GM12878 (cell line): Measurements from ENCODE around the gene MEAF6. TPM values are rescaled to one million over a fixed set of nuclear protein-coding genes. Genes with fewer than 3 reads are reported as not detected.

Experiments
- ASH2L ChIP-seq: fragments of 300-600, 200-600 bp; sonication (generic); IDR thresholded peaks from 2 replicates; pipeline ENCODE4 v1.6.1; 2017; ENCODE audit warnings: low read depth, mild to moderate bottlenecking, borderline replicate concordance
- BHLHE40 ChIP-seq, 2 experiments: fragments of 450-650 bp in 1 of 2; IDR thresholded peaks; 2 replicates each; pipeline ENCODE4 v1.6.1; 2011 to 2017; ENCODE audit warnings: low read depth in 2 of 2, borderline replicate concordance in 1 of 2, improper control_type of control experiment in 1 of 2, low read length in 1 of 2, mild to moderate bottlenecking in 1 of 2
- CBFB ChIP-seq: IDR thresholded peaks from 2 replicates; pipeline ENCODE4 v1.6.1; 2016; ENCODE audit warnings: antibody characterized with exemption, low read depth
- CBX5 ChIP-seq: sonication (generic); IDR thresholded peaks from 2 replicates; pipeline ENCODE4 v1.6.1; 2016; ENCODE audit warnings: low read depth, moderate library complexity, mild to moderate bottlenecking, inconsistent platforms
- CHD2 ChIP-seq: IDR thresholded peaks from 2 replicates; pipeline ENCODE4 v1.6.1; 2011; ENCODE audit warnings: low read depth, low read length, improper control_type of control experiment, borderline replicate concordance
- FOXK2 ChIP-seq: fragments of 450-650 bp; IDR thresholded peaks from 2 replicates; pipeline ENCODE4 v1.6.1; 2017; ENCODE audit warnings: mild to moderate bottlenecking, moderate library complexity
- FOXM1 ChIP-seq: IDR thresholded peaks from 2 replicates; pipeline ENCODE4 v1.6.1; 2012; ENCODE audit warnings: low read depth, mild to moderate bottlenecking, inconsistent platforms, low read length, moderate library complexity
- GATAD2B ChIP-seq: fragments of 450-650 bp; conservative IDR thresholded peaks from 2 replicates; pipeline ENCODE4 v1.6.1; 2017; ENCODE audit warnings: low read depth, mild to moderate bottlenecking, moderate library complexity
- HDAC2 ChIP-seq: fragments of 200-600 bp; sonication (generic); IDR thresholded peaks from 2 replicates; pipeline ENCODE4 v1.6.1; 2017
- LARP7 ChIP-seq: fragments of 450-650 bp; IDR thresholded peaks from 2 replicates; pipeline ENCODE4 v1.6.1; 2017; ENCODE audit warnings: mild to moderate bottlenecking
- MYC ChIP-seq: IDR thresholded peaks from 2 replicates; pipeline ENCODE4 v1.6.1; 2011; ENCODE audit warnings: mild to moderate bottlenecking, low read length, moderate library complexity, inconsistent platforms; ENCODE audit not compliant: insufficient read depth, insufficient replicate concordance, insufficient read length, severe bottlenecking
- NR2C1 ChIP-seq: fragments of 450-650 bp; IDR thresholded peaks from 2 replicates; pipeline ENCODE4 v1.6.1; 2017; ENCODE audit warnings: antibody characterized with exemption, mild to moderate bottlenecking, moderate library complexity
- POU2F2 ChIP-seq: IDR thresholded peaks from 3 replicates; pipeline ENCODE4 v1.6.1; 2011; ENCODE audit warnings: low read depth, mild to moderate bottlenecking, low read length, borderline replicate concordance
- RB1 ChIP-seq: fragments of 450-650 bp; formaldehyde crosslinking; IDR thresholded peaks from 2 replicates; pipeline ENCODE4 v1.6.1; 2017; ENCODE audit warnings: mild to moderate bottlenecking, borderline replicate concordance
- SIX5 ChIP-seq: IDR thresholded peaks from 2 replicates; pipeline ENCODE4 v1.6.1; 2011; ENCODE audit warnings: mild to moderate bottlenecking, low read depth, low read length, moderate library complexity; ENCODE audit not compliant: severe bottlenecking
- SMAD5 ChIP-seq: IDR thresholded peaks from 2 replicates; pipeline ENCODE4 v1.6.1; 2016; ENCODE audit warnings: antibody characterized with exemption, low read depth
- SP1 ChIP-seq: IDR thresholded peaks from one replicate; pipeline ENCODE4 v1.6.1; 2011; ENCODE audit warnings: low read depth, low read length
- STAT3 ChIP-seq: IDR thresholded peaks from 2 replicates; pipeline ENCODE4 v1.6.1; 2011; ENCODE audit warnings: low read depth, low read length, improper control_type of control experiment
- TAF1 ChIP-seq: IDR thresholded peaks from 2 replicates; pipeline ENCODE4 v1.6.1; 2011; ENCODE audit warnings: mild to moderate bottlenecking, low read depth, low read length, borderline replicate concordance
- polyA plus RNA-seq, 11 experiments: library from polyadenylated mRNA; depleted of rRNA in 4 of 11; unstranded in 6 of 11; stranded (reverse) in 5 of 11; fragments of >200 nt; fragmentation: Nextera tagmentation in 4 of 11; fragmentation: Illumina TruSeq in 1 of 11; extraction: Ambion mirVana in 4 of 11; extraction: Trizol in 1 of 11; gene quantifications; 1 replicate in 1 of 11; 2 replicates in 10 of 11; pipeline versions ENCODE4 v1.2.1 to v1.2.3, GENCODE V29; 2011 to 2016; ENCODE audit warnings: inconsistent platforms in 2 of 11, missing spikeins in 2 of 11, low read depth in 1 of 11
- total RNA-seq, 4 experiments: library from RNA; depleted of rRNA in 3 of 4; stranded (reverse); fragments of >200 nt in 3 of 4; fragmentation: Illumina TruSeq in 1 of 4; extraction: Trizol in 1 of 4; gene quantifications; 2 replicates each; pipeline versions ENCODE4 v1.2.1 to v1.2.3, GENCODE V29; 2013 to 2021
- TF ChIP-seq, protein P1 (sequence below): fragments of 450-650 bp; IDR thresholded peaks from 2 replicates; pipeline ENCODE4 v1.6.1; 2017; ENCODE audit warnings: mild to moderate bottlenecking, moderate library complexity
- TF ChIP-seq, protein P2 (sequence below): fragments of 450-650 bp; IDR thresholded peaks from 2 replicates; pipeline ENCODE4 v1.6.1; 2017; ENCODE audit warnings: antibody characterized with exemption, mild to moderate bottlenecking, moderate library complexity
- TF ChIP-seq, protein P3 (sequence below): fragments of 450-650 bp; IDR thresholded peaks from 2 replicates; pipeline ENCODE4 v1.6.1; 2016; ENCODE audit warnings: mild to moderate bottlenecking

Gene MEAF6
- total and polyA plus RNA-seq, 10 of the 15 experiments (the other 5 are each of a cell fraction or from before 2014, with no cell fraction given), result 30.8 to 75.0 (median 58.1) TPM

DNA sequence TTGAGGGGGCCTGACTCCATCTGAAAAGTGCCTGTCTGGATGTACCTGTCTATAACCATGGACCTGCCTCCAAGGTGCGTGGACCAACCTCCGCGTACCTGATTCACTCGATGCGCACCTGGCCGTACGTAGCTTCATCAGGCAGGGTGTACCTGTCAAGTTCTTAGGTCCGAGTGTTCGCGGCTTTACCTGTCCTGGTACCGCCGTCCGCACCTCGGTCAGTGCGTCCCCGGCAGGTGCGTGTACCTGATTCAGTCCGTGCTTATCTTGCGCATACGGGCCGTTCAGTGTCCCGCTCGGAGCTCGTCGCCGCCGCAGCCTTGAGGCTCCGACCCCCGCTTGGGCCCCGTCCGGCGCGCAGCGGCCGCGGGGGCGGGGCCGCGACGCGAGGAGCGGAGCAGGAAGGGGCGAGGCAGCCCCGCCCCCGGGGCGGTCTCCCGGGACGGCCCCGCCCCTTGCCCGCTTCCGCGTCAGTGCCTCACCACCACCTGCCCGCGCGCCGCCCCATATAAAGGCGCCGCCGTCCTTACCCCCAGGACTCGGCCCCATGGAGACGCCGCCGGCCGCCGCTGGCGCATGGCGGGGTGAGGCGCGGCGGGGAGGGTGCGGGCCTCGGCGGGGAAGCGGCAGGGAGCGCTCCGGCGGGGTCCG lies 40.4 kb downstream of the MEAF6 start, which contains the start of gene ZC3H12A (continued):
- TF ChIP-seq NR2C1, result peak; percentile 41; the same call in 1 of the 2 replicates
- TF ChIP-seq RB1, result peak; percentile 74; the same call in 1 of the 2 replicates
- TF ChIP-seq, protein P1, sequence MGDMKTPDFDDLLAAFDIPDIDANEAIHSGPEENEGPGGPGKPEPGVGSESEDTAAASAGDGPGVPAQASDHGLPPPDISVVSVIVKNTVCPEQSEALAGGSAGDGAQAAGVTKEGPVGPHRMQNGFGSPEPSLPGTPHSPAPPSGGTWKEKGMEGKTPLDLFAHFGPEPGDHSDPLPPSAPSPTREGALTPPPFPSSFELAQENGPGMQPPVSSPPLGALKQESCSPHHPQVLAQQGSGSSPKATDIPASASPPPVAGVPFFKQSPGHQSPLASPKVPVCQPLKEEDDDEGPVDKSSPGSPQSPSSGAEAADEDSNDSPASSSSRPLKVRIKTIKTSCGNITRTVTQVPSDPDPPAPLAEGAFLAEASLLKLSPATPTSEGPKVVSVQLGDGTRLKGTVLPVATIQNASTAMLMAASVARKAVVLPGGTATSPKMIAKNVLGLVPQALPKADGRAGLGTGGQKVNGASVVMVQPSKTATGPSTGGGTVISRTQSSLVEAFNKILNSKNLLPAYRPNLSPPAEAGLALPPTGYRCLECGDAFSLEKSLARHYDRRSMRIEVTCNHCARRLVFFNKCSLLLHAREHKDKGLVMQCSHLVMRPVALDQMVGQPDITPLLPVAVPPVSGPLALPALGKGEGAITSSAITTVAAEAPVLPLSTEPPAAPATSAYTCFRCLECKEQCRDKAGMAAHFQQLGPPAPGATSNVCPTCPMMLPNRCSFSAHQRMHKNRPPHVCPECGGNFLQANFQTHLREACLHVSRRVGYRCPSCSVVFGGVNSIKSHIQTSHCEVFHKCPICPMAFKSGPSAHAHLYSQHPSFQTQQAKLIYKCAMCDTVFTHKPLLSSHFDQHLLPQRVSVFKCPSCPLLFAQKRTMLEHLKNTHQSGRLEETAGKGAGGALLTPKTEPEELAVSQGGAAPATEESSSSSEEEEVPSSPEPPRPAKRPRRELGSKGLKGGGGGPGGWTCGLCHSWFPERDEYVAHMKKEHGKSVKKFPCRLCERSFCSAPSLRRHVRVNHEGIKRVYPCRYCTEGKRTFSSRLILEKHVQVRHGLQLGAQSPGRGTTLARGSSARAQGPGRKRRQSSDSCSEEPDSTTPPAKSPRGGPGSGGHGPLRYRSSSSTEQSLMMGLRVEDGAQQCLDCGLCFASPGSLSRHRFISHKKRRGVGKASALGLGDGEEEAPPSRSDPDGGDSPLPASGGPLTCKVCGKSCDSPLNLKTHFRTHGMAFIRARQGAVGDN, result peak; percentile 93
- no peak for TF ChIP-seq FOXM1
- TF ChIP-seq SIX5, result no peak
- no peak for TF ChIP-seq ASH2L
- no peak for TF ChIP-seq FOXK2
- TF ChIP-seq SP1, result peak; percentile 73
- TF ChIP-seq, protein P2, sequence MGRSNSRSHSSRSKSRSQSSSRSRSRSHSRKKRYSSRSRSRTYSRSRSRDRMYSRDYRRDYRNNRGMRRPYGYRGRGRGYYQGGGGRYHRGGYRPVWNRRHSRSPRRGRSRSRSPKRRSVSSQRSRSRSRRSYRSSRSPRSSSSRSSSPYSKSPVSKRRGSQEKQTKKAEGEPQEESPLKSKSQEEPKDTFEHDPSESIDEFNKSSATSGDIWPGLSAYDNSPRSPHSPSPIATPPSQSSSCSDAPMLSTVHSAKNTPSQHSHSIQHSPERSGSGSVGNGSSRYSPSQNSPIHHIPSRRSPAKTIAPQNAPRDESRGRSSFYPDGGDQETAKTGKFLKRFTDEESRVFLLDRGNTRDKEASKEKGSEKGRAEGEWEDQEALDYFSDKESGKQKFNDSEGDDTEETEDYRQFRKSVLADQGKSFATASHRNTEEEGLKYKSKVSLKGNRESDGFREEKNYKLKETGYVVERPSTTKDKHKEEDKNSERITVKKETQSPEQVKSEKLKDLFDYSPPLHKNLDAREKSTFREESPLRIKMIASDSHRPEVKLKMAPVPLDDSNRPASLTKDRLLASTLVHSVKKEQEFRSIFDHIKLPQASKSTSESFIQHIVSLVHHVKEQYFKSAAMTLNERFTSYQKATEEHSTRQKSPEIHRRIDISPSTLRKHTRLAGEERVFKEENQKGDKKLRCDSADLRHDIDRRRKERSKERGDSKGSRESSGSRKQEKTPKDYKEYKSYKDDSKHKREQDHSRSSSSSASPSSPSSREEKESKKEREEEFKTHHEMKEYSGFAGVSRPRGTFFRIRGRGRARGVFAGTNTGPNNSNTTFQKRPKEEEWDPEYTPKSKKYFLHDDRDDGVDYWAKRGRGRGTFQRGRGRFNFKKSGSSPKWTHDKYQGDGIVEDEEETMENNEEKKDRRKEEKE, result no peak
- TF ChIP-seq GATAD2B, result peak; percentile 90
- TF ChIP-seq SMAD5, result peak; percentile 96
- peak; percentile 62; the same call in 1 of the 2 replicates for TF ChIP-seq CBFB
- TF ChIP-seq POU2F2, result peak; percentile 96; the same call in 2 of the 3 replicates
- peak in 1 of 2 experiments; percentile 72; a peak in 2 of 4 replicates for TF ChIP-seq BHLHE40 (IDR thresholded peaks at IDR 0.05; ENCODE audit: borderline replicate concordance in 1 of 2, low read depth in 2 of 2, low read length in 1 of 2)
- no peak for TF ChIP-seq STAT3
- TF ChIP-seq MYC, result no peak
- TF ChIP-seq, protein P3, sequence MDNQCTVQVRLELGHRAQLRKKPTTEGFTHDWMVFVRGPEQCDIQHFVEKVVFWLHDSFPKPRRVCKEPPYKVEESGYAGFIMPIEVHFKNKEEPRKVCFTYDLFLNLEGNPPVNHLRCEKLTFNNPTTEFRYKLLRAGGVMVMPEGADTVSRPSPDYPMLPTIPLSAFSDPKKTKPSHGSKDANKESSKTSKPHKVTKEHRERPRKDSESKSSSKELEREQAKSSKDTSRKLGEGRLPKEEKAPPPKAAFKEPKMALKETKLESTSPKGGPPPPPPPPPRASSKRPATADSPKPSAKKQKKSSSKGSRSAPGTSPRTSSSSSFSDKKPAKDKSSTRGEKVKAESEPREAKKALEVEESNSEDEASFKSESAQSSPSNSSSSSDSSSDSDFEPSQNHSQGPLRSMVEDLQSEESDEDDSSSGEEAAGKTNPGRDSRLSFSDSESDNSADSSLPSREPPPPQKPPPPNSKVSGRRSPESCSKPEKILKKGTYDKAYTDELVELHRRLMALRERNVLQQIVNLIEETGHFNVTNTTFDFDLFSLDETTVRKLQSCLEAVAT, result no peak
- no peak for TF ChIP-seq HDAC2
- peak; percentile 87 for TF ChIP-seq LARP7
- TF ChIP-seq TAF1, result peak; percentile 92
- no peak for TF ChIP-seq CBX5
- peak; percentile 29; the same call in 1 of the 2 replicates for TF ChIP-seq CHD2
- TF ChIP-seq, all 136 proteins: peak for 40
